ENCODE data around the gene PRRC1. TPM values are rescaled to one million over a fixed set of nuclear protein-coding genes. Genes with fewer than 3 reads are reported as not detected.

PRRC1 gene
- total RNA-seq, 4 donors from 2014 or later: 30.2 to 58.4 (median 44.9) TPM

- DNase-seq (ENCODE audit: low spot score in 2 of 2): no peak
- 67 to 68% methylated on average over 4 of the region's 4 CpGs for WGBS, 2 donors
- TF ChIP-seq CTCF (IDR thresholded peaks at IDR 0.05) (no peak), POLR2A (IDR thresholded peaks at IDR 0.05) (no peak)
- H3K4me3 ChIP-seq (ENCODE audit: low read depth, poor library complexity, severe bottlenecking): no peak overlapping the region
- intact Hi-C loops (cut with DNase I; ENCODE audit: low total_unique reads): no loop called here
Measured at GRCh38 chr5:127587246-127587917, 69.9 kb downstream of the PRRC1 start.

GRCh38 chr5:127588368-127588767, 70.9 kb downstream of the PRRC1 start:
- no peak for DNase-seq (ENCODE audit: low spot score in 2 of 2)
- 55 to 73% methylated on average over 1 of the region's 1 CpG for WGBS, 2 donors
- intact Hi-C loops (cut with DNase I; ENCODE audit: low total_unique reads): no loop called here
- no peak overlapping the region for H3K4me3 ChIP-seq (ENCODE audit: low read depth, poor library complexity, severe bottlenecking)
- TF ChIP-seq CTCF (IDR thresholded peaks at IDR 0.05) (no peak), POLR2A (IDR thresholded peaks at IDR 0.05) (no peak)

- no peak for DNase-seq (ENCODE audit: low spot score in 2 of 2)
- WGBS, 2 donors: 84 to 87% methylated on average over 11 to 12 of the region's 12 CpGs
- intact Hi-C loops (cut with DNase I; ENCODE audit: low total_unique reads): no loop called here
- H3K4me3 ChIP-seq (ENCODE audit: low read depth, poor library complexity, severe bottlenecking): no peak overlapping the region
- no peak for TF ChIP-seq CTCF (IDR thresholded peaks at IDR 0.05)
- TF ChIP-seq POLR2A (IDR thresholded peaks at IDR 0.05): no peak
Measured at GRCh38 chr5:127589309-127590030, 72.0 kb downstream of the PRRC1 start.

GRCh38 chr5:127590156-127590722, 72.8 kb downstream of the PRRC1 start:
- no peak for DNase-seq (ENCODE audit: low spot score in 2 of 2)
- intact Hi-C loops (cut with DNase I; ENCODE audit: low total_unique reads): no loop called here
- no peak overlapping the region for H3K4me3 ChIP-seq (ENCODE audit: low read depth, poor library complexity, severe bottlenecking)
- WGBS, 2 donors: 79 to 87% methylated on average over 6 of the region's 6 CpGs
- TF ChIP-seq CTCF (IDR thresholded peaks at IDR 0.05) (no peak), POLR2A (IDR thresholded peaks at IDR 0.05) (no peak)

GRCh38 chr5:127595484-127596368, 78.3 kb downstream of the PRRC1 start:
- WGBS, 2 donors: 75 to 79% methylated on average over 9 of the region's 9 CpGs
- no peak overlapping the region for H3K4me3 ChIP-seq (ENCODE audit: low read depth, poor library complexity, severe bottlenecking)
- TF ChIP-seq CTCF (IDR thresholded peaks at IDR 0.05): no peak
- no peak for TF ChIP-seq POLR2A (IDR thresholded peaks at IDR 0.05)
- DNase-seq (ENCODE audit: low spot score in 2 of 2): no peak
- intact Hi-C loops (cut with DNase I; ENCODE audit: low total_unique reads): no loop called here
